Peyer's patch (tissue), 4 donors: ENCODE measurements around the gene COG5.

Experiments used
- POLR2A ChIP-seq, 2 donors: fragments of 450-650 bp; IDR thresholded peaks; one replicate each; pipeline ENCODE4 v1.5.1; 2017; ENCODE audit warnings: antibody characterized with exemption in 2 of 2, mild to moderate bottlenecking in 2 of 2, moderate library complexity in 2 of 2
- TF ChIP-seq, protein P1 (sequence below), 6 experiments: fragments of 450-650 bp in 4 of 6; fragments of 200-600 bp in 2 of 6; sonication (generic) in 1 of 6; IDR thresholded peaks; one replicate each; pipeline ENCODE4 v1.5.1; 2017 to 2019; ENCODE audit warnings: antibody characterized with exemption in 6 of 6, mild to moderate bottlenecking in 3 of 6, moderate library complexity in 1 of 6

- TF ChIP-seq, protein P1, sequence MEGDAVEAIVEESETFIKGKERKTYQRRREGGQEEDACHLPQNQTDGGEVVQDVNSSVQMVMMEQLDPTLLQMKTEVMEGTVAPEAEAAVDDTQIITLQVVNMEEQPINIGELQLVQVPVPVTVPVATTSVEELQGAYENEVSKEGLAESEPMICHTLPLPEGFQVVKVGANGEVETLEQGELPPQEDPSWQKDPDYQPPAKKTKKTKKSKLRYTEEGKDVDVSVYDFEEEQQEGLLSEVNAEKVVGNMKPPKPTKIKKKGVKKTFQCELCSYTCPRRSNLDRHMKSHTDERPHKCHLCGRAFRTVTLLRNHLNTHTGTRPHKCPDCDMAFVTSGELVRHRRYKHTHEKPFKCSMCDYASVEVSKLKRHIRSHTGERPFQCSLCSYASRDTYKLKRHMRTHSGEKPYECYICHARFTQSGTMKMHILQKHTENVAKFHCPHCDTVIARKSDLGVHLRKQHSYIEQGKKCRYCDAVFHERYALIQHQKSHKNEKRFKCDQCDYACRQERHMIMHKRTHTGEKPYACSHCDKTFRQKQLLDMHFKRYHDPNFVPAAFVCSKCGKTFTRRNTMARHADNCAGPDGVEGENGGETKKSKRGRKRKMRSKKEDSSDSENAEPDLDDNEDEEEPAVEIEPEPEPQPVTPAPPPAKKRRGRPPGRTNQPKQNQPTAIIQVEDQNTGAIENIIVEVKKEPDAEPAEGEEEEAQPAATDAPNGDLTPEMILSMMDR (IDR thresholded peaks at IDR 0.05) = no peak
- TF ChIP-seq POLR2A (IDR thresholded peaks at IDR 0.05) = no peak
Measured at GRCh38 chr7:107232568-107233090, 331.1 kb downstream of the COG5 start.
